ENCODE measurements around the gene CLDN24.

The CLDN24 gene

GRCh38 chr4:183284965-183285364, 37.3 kb downstream of the CLDN24 start:
- DNase-seq, result no peak

GRCh38 chr4:183284258-183284785, 37.9 kb downstream of the CLDN24 start:
- DNase-seq, result no peak

- DNase-seq, result no peak
These were observed 46.1 kb downstream of the CLDN24 start for GRCh38 chr4:183276106-183276505.

GRCh38 chr4:183272384-183272783, 49.8 kb downstream of the CLDN24 start:
- DNase-seq, result no peak
